ENCODE data around the gene KLHL12.

Gene KLHL12

GRCh38 chr1:202858789-202859414, 68.1 kb downstream of the KLHL12 start:
- ATAC-seq (replicated peaks) (no peak), DNase-seq (no peak)
- no peaks in the 10 kb centered on the region for H3K9me3 Mint-ChIP-seq
- H3K27ac Mint-ChIP-seq: no peak overlapping the region
- peaks cover 11 to 12% of the 10 kb centered on the region in 2 donors for H3K4me1 Mint-ChIP-seq (ENCODE audit: low read depth in 2 of 2)
- no peak overlapping the region for H3K4me3 Mint-ChIP-seq
- H3K36me3 Mint-ChIP-seq (ENCODE audit: insufficient read depth): peaks cover 5% of the 10 kb centered on the region
- H3K27me3 Mint-ChIP-seq: peaks cover 35 to 49% of the 10 kb centered on the region in 2 donors

GRCh38 chr1:202858331-202858730, 68.7 kb downstream of the KLHL12 start:
- Mint-ChIP-seq H3K27ac (peak overlapping the region in 1 of 2 donors; percentile 18), H3K4me3 (no peak overlapping the region), H3K4me1 (ENCODE audit: low read depth in 2 of 2) (peaks cover 11 to 12% of the 10 kb centered on the region in 2 donors), H3K27me3 (peaks cover 29 to 43% of the 10 kb centered on the region in 2 donors), H3K36me3 (ENCODE audit: insufficient read depth) (peaks cover 5% of the 10 kb centered on the region), H3K9me3 (no peaks in the 10 kb centered on the region)
- no peak for DNase-seq
- ATAC-seq (replicated peaks): no peak

GRCh38 chr1:202857136-202857610, 69.9 kb downstream of the KLHL12 start:
- no peak overlapping the region for H3K27ac Mint-ChIP-seq
- no peak for ATAC-seq (replicated peaks)
- H3K27me3 Mint-ChIP-seq: peaks cover 19 to 31% of the 10 kb centered on the region in 2 donors
- H3K36me3 Mint-ChIP-seq (ENCODE audit: insufficient read depth): peaks cover 5% of the 10 kb centered on the region
- H3K4me1 Mint-ChIP-seq (ENCODE audit: low read depth in 2 of 2): peaks cover 11 to 12% of the 10 kb centered on the region in 2 donors
- no peak for DNase-seq
- H3K9me3 Mint-ChIP-seq: no peaks in the 10 kb centered on the region
- no peak overlapping the region for H3K4me3 Mint-ChIP-seq

- DNase-seq: no peak
- H3K27ac Mint-ChIP-seq: no peak overlapping the region
- no peaks in the 10 kb centered on the region for H3K9me3 Mint-ChIP-seq
- H3K4me1 Mint-ChIP-seq (ENCODE audit: low read depth in 2 of 2): peaks cover 1 to 3% of the 10 kb centered on the region in 2 donors
- no peak overlapping the region for H3K4me3 Mint-ChIP-seq
- H3K36me3 Mint-ChIP-seq (ENCODE audit: insufficient read depth): peaks cover 5% of the 10 kb centered on the region
- ATAC-seq (replicated peaks): no peak
- H3K27me3 Mint-ChIP-seq: peaks cover 8 to 20% of the 10 kb centered on the region in 2 donors
These were observed 71.0 kb downstream of the KLHL12 start for GRCh38 chr1:202856014-202856413.

- Mint-ChIP-seq H3K27ac (no peak overlapping the region), H3K4me1 (ENCODE audit: low read depth in 2 of 2) (no peaks in the 10 kb centered on the region), H3K4me3 (no peak overlapping the region), H3K9me3 (no peaks in the 10 kb centered on the region), H3K36me3 (ENCODE audit: insufficient read depth) (peaks cover 5% of the 10 kb centered on the region), H3K27me3 (peaks cover 3 to 7% of the 10 kb centered on the region in 2 donors)
- no peak for DNase-seq
- ATAC-seq (replicated peaks): no peak
These were observed 72.2 kb downstream of the KLHL12 start for GRCh38 chr1:202854787-202855186.

- Mint-ChIP-seq H3K4me3 (no peak overlapping the region), H3K36me3 (ENCODE audit: insufficient read depth) (peaks cover 5% of the 10 kb centered on the region), H3K4me1 (ENCODE audit: low read depth in 2 of 2) (no peaks in the 10 kb centered on the region), H3K27me3 (no peaks in the 10 kb centered on the region), H3K27ac (no peak overlapping the region), H3K9me3 (no peaks in the 10 kb centered on the region)
- DNase-seq: peak in 1 of 3 experiments; percentile 26
- peak; percentile 78 for ATAC-seq (replicated peaks)
These were observed 74.7 kb downstream of the KLHL12 start for GRCh38 chr1:202852163-202852904.

GRCh38 chr1:202850593-202851362, 76.3 kb downstream of the KLHL12 start:
- no peak overlapping the region for H3K4me3 Mint-ChIP-seq
- no peaks in the 10 kb centered on the region for H3K9me3 Mint-ChIP-seq
- H3K36me3 Mint-ChIP-seq (ENCODE audit: insufficient read depth): peaks cover 5% of the 10 kb centered on the region
- no peak for DNase-seq
- H3K4me1 Mint-ChIP-seq (ENCODE audit: low read depth in 2 of 2): no peaks in the 10 kb centered on the region
- H3K27ac Mint-ChIP-seq: peak overlapping the region in 1 of 2 donors; percentile 46
- peaks cover 3 to 6% of the 10 kb centered on the region in 2 donors for H3K27me3 Mint-ChIP-seq
- ATAC-seq (replicated peaks): no peak

- H3K27me3 Mint-ChIP-seq: peaks cover 13 to 15% of the 10 kb centered on the region in 2 donors
- no peaks in the 10 kb centered on the region for H3K36me3 Mint-ChIP-seq (ENCODE audit: insufficient read depth)
- H3K4me3 Mint-ChIP-seq: no peak overlapping the region
- no peak overlapping the region for H3K27ac Mint-ChIP-seq
- DNase-seq (no peak), ATAC-seq (replicated peaks) (no peak)
- H3K9me3 Mint-ChIP-seq: no peaks in the 10 kb centered on the region
- H3K4me1 Mint-ChIP-seq (ENCODE audit: low read depth in 2 of 2): no peaks in the 10 kb centered on the region
These were observed 78.9 kb downstream of the KLHL12 start for GRCh38 chr1:202848191-202848542.

- DNase-seq: no peak
These were observed 82.1 kb downstream of the KLHL12 start for GRCh38 chr1:202844935-202845334.

GRCh38 chr1:202844259-202844658, 82.8 kb downstream of the KLHL12 start:
- H3K4me3 Mint-ChIP-seq: no peak overlapping the region
- DNase-seq (no peak), ATAC-seq (replicated peaks) (no peak)
- no peaks in the 10 kb centered on the region for H3K36me3 Mint-ChIP-seq (ENCODE audit: insufficient read depth)
- no peaks in the 10 kb centered on the region for H3K4me1 Mint-ChIP-seq (ENCODE audit: low read depth in 2 of 2)
- no peaks in the 10 kb centered on the region for H3K9me3 Mint-ChIP-seq
- H3K27me3 Mint-ChIP-seq: peaks cover 15 to 24% of the 10 kb centered on the region in 2 donors
- H3K27ac Mint-ChIP-seq: no peak overlapping the region

More at GRCh38 chr1:202844935-202845334, 82.1 kb downstream of the KLHL12 start:
- H3K27me3 Mint-ChIP-seq: peaks cover 15 to 24% of the 10 kb centered on the region in 2 donors
- no peak overlapping the region for H3K4me3 Mint-ChIP-seq
- no peaks in the 10 kb centered on the region for H3K4me1 Mint-ChIP-seq (ENCODE audit: low read depth in 2 of 2)
- ATAC-seq (replicated peaks): no peak
- H3K9me3 Mint-ChIP-seq: no peaks in the 10 kb centered on the region
- H3K27ac Mint-ChIP-seq: no peak overlapping the region
- no peaks in the 10 kb centered on the region for H3K36me3 Mint-ChIP-seq (ENCODE audit: insufficient read depth)

GRCh38 chr1:202843081-202843480, 84.0 kb downstream of the KLHL12 start:
- no peak overlapping the region for H3K27ac Mint-ChIP-seq
- H3K9me3 Mint-ChIP-seq: no peaks in the 10 kb centered on the region
- ATAC-seq (replicated peaks) (no peak), DNase-seq (no peak)
- no peaks in the 10 kb centered on the region for H3K36me3 Mint-ChIP-seq (ENCODE audit: insufficient read depth)
- H3K27me3 Mint-ChIP-seq: peaks cover 15 to 24% of the 10 kb centered on the region in 2 donors
- no peak overlapping the region for H3K4me3 Mint-ChIP-seq
- peaks cover 0 to under 1% of the 10 kb centered on the region in 2 donors for H3K4me1 Mint-ChIP-seq (ENCODE audit: low read depth in 2 of 2)
